ENCODE data around the gene PIK3C2B. TPM values are rescaled to one million over a fixed set of nuclear protein-coding genes. Genes with fewer than 3 reads are reported as not detected.

PIK3C2B gene
- total RNA-seq, 1 experiment from 2014 or later: 24.7 TPM

DNA sequence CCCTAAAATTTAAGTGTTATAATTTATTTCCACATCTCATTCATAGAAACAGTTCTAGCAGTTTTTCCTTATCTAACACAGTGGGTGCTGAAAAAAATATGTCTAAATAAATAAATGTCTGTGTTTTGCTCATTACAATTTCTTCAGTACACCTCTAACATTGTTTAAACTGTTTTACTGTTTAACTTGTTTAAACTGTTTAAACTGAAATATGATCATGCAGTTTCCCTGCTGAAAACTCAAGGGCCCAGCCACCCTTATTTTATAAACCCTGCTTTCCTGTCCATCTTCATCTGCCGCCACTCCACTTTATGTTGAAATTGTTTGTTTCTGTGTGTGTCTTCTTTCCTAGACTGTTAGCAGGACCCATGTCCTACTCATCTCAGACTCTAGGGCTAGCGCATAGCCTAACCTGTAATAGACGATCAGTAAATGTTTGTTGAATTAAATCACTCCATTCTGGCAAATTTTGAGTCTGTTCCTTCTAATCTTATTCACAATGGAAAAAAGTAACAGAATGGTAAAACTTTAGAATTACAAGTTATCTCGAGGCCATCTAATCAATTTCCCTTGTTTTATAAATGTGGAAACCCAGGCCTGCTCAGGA, 9.4 kb upstream of the PIK3C2B start:
- no peak for DNase-seq
- Mint-ChIP-seq H3K27ac (ENCODE audit: unreplicated experiment) (no peak overlapping the region), H3K36me3 (ENCODE audit: insufficient read depth, unreplicated experiment) (peaks cover 35% of the 10 kb centered on the region), H3K4me3 (ENCODE audit: unreplicated experiment) (no peak overlapping the region), H3K4me1 (ENCODE audit: low read depth, unreplicated experiment) (peaks cover 20% of the 10 kb centered on the region), H3K27me3 (ENCODE audit: insufficient read depth, unreplicated experiment) (peaks cover 8% of the 10 kb centered on the region), H3K9me3 (ENCODE audit: unreplicated experiment) (no peaks in the 10 kb centered on the region)
- Histone ChIP-seq H3K36me3 (ENCODE audit: control insufficient read depth, insufficient read depth, low read length) (no peaks in the 10 kb centered on the region), H3K27me3 (replicated peaks; ENCODE audit: control insufficient read depth, insufficient read depth, low read length) (no peaks in the 10 kb centered on the region), H3K4me3 (ENCODE audit: low read depth, low read length) (no peak overlapping the region), H3K4me1 (peaks cover 4% of the 10 kb centered on the region; the same call in 1 of the 2 replicates), H3K9me3 (no peaks in the 10 kb centered on the region)
- no TSS peak for BruUV-seq (replicated peaks)
- ChIA-PET POLR2A (no interaction called here), CTCF (interaction anchor here (0.8 to 0.9 kb wide), 2 partner anchors 10 to 66 kb away, joined by 3 to 20 read pairs; partner anchors contain the start of gene PIK3C2B)
- intact Hi-C loops (cut with micrococcal nuclease; ENCODE audit: unreplicated experiment): loop anchor here (1.0 kb wide), 3 partner anchors 23 to 73 kb away; no protein-coding TSS in a partner anchor
- TF ChIP-seq, protein P1, sequence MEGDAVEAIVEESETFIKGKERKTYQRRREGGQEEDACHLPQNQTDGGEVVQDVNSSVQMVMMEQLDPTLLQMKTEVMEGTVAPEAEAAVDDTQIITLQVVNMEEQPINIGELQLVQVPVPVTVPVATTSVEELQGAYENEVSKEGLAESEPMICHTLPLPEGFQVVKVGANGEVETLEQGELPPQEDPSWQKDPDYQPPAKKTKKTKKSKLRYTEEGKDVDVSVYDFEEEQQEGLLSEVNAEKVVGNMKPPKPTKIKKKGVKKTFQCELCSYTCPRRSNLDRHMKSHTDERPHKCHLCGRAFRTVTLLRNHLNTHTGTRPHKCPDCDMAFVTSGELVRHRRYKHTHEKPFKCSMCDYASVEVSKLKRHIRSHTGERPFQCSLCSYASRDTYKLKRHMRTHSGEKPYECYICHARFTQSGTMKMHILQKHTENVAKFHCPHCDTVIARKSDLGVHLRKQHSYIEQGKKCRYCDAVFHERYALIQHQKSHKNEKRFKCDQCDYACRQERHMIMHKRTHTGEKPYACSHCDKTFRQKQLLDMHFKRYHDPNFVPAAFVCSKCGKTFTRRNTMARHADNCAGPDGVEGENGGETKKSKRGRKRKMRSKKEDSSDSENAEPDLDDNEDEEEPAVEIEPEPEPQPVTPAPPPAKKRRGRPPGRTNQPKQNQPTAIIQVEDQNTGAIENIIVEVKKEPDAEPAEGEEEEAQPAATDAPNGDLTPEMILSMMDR (IDR thresholded peaks at IDR 0.05; ENCODE audit: insufficient read depth in 1 of 2, low read depth in 1 of 2, low read length in 1 of 2, severe bottlenecking in 1 of 2, unreplicated experiment in 1 of 2): no peak

DNA sequence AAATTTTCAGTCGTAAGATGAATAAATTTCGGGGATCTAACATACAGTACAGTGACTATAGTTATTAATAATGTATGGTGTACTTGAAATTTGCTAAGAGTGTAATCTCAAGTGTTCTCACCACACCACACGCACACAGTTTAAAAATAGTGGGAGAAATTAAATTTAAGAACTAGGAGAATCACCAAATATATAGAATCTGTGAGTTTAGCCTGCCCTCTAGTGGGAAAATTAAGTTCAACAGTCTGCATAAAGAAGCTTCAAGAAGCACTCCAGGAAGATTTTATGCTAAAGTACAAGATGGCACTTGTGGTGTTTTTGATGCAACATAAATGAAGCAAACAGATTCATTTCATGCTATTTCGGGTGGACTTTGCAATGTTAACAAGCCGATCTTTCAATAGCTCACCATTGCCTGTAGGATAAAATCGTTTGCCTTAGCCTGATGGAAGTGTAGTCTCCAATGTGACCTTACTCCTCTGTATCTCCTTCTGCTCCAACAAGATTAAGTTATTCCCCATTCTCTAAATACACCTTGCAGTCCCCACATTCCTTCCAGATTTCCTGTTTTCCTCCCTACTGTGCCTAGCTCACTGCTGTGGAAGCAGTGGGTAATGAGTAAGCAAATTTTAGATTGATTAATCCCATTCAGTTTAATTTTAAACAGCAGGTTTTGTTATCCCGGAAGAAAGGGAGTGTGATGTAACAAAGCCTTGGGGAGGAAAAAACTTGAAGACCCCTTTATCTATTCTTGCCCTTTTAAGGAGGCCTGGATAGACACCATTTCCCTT, 8.7 kb upstream of the PIK3C2B start:
- DNase-seq: peak in 1 of 2 experiments; percentile 67
- no peak overlapping the region for H3K4me3 Mint-ChIP-seq (ENCODE audit: unreplicated experiment)
- CTCF ChIA-PET: interaction anchor here (0.6 to 3.1 kb wide), 14 partner anchors 10 to 290 kb away, joined by 3 to 48 read pairs (median 6); partner anchors contain the start of genes GOLT1A, MDM4 and PIK3C2B
- H3K36me3 Mint-ChIP-seq (ENCODE audit: insufficient read depth, unreplicated experiment): peaks cover 35% of the 10 kb centered on the region
- H3K27me3 ChIP-seq (replicated peaks; ENCODE audit: control insufficient read depth, insufficient read depth, low read length): no peaks in the 10 kb centered on the region
- TF ChIP-seq, protein P1 (IDR thresholded peaks at IDR 0.05; ENCODE audit: insufficient read depth in 1 of 2, low read depth in 1 of 2, low read length in 1 of 2, severe bottlenecking in 1 of 2, unreplicated experiment in 1 of 2): peak; percentile 52 to 72
- no peak overlapping the region for H3K4me3 ChIP-seq (ENCODE audit: low read depth, low read length)
- POLR2A ChIA-PET: no interaction called here
- no peaks in the 10 kb centered on the region for H3K36me3 ChIP-seq (ENCODE audit: control insufficient read depth, insufficient read depth, low read length)
- no peaks in the 10 kb centered on the region for H3K9me3 ChIP-seq
- peaks cover 8% of the 10 kb centered on the region for H3K27me3 Mint-ChIP-seq (ENCODE audit: insufficient read depth, unreplicated experiment)
- no peaks in the 10 kb centered on the region for H3K4me1 ChIP-seq
- peaks cover 20% of the 10 kb centered on the region for H3K4me1 Mint-ChIP-seq (ENCODE audit: low read depth, unreplicated experiment)
- intact Hi-C loops (cut with micrococcal nuclease; ENCODE audit: unreplicated experiment): loop anchor here (1.0 kb wide), 3 partner anchors 22 to 72 kb away; no protein-coding TSS in a partner anchor
- H3K9me3 Mint-ChIP-seq (ENCODE audit: unreplicated experiment): no peaks in the 10 kb centered on the region
- no TSS peak for BruUV-seq (replicated peaks)
- no peak overlapping the region for H3K27ac Mint-ChIP-seq (ENCODE audit: unreplicated experiment)

DNA sequence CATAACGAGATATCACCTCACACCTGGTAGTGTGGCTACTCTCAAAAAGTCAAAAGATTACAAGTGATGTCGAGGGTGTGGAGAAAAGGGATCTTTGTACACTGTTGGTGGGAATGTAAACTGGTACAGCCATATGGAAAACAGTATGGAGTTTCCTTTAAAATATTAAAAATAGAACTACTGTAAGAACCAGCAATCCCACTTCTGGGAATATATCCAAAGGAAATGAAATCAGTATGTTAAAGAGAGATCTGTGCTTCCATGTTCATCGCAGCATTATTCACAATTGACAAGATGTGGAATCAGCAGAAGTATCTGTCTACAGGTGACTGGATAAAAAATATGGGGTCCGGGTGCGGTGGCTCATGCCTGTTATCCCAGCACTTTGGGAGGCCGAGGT, 7.6 kb upstream of the PIK3C2B start:
- ChIA-PET CTCF (interaction anchor here (1.3 to 3.1 kb wide), 2 partner anchors 55 to 104 kb away, joined by 6 to 48 read pairs; no protein-coding TSS in a partner anchor), POLR2A (no interaction called here)
- H3K27ac Mint-ChIP-seq (ENCODE audit: unreplicated experiment): no peak overlapping the region
- H3K9me3 Mint-ChIP-seq (ENCODE audit: unreplicated experiment): no peaks in the 10 kb centered on the region
- intact Hi-C loops (cut with micrococcal nuclease; ENCODE audit: unreplicated experiment): no loop called here
- Histone ChIP-seq H3K27me3 (replicated peaks; ENCODE audit: control insufficient read depth, insufficient read depth, low read length) (no peaks in the 10 kb centered on the region), H3K36me3 (ENCODE audit: control insufficient read depth, insufficient read depth, low read length) (no peaks in the 10 kb centered on the region), H3K9me3 (no peaks in the 10 kb centered on the region), H3K4me1 (no peaks in the 10 kb centered on the region), H3K4me3 (ENCODE audit: low read depth, low read length) (no peak overlapping the region)
- peaks cover 8% of the 10 kb centered on the region for H3K27me3 Mint-ChIP-seq (ENCODE audit: insufficient read depth, unreplicated experiment)
- BruUV-seq (replicated peaks): no TSS peak
- H3K4me3 Mint-ChIP-seq (ENCODE audit: unreplicated experiment): no peak overlapping the region
- H3K4me1 Mint-ChIP-seq (ENCODE audit: low read depth, unreplicated experiment): peaks cover 20% of the 10 kb centered on the region
- H3K36me3 Mint-ChIP-seq (ENCODE audit: insufficient read depth, unreplicated experiment): peaks cover 25% of the 10 kb centered on the region
- no peak for DNase-seq
- TF ChIP-seq, protein P1 (IDR thresholded peaks at IDR 0.05; ENCODE audit: insufficient read depth in 1 of 2, low read depth in 1 of 2, low read length in 1 of 2, severe bottlenecking in 1 of 2, unreplicated experiment in 1 of 2): no peak
